HG03575 (cell line): Measurements from ENCODE around the gene MMP24.
"Not testable (repeated sequence)": the region's sequence is repeated elsewhere in the genome, so short reads cannot be mapped to it uniquely, and the experiment has no call there.

Source experiments
- ATAC-seq: cut with Tn5 transposase; IDR thresholded peaks from one replicate; pipeline ENCODE4 v1.9.1; 2021; ENCODE audit not compliant: unreplicated experiment, insufficient number of reproducible peaks, low FRiP score; ENCODE audit errors: extremely low read depth

MMP24 gene

GRCh38 chr20:35252037-35252461, 25.6 kb downstream of the MMP24 start:
- ATAC-seq = no peak

DNA sequence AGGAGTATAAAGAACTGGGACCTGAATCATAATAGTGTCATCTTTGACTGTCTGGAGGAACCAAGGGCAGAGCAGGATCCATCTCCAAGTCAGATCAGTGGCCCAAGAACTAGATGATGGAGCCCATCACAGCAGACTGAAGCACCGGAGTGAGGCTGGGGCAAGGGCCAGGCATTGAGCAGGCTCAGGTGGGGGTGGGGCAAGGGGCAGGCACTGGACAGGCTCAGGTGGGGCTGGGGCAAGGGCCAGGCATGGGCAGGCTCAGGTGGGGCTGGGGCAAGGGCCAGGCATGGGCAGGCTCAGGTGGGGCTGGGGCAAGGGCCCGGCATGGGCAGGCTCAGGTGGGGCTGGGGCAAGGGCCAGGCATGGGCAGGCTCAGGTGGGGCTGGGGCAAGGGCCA, 26.1 kb downstream of the MMP24 start:
- ATAC-seq = not testable (repeated sequence)

DNA sequence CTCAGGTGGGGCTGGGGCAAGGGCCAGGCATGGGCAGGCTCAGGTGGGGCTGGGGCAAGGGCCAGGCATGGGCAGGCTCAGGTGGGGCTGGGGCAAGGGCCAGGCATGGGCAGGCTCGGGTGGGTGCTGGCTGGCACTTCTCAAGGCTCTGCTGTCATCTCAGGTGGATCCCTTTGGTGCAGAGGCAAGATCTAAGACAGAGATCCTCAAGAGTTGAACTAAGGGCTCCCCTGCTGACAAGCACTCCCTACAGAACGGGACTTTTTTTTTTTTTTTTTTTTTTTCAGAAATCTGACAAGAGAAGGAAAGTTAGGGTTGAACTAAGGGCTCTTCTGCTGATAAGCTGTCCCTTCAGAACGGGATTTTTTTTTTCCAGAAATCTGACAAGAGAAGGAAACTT, 26.5 kb downstream of the MMP24 start:
- no peak for ATAC-seq

DNA sequence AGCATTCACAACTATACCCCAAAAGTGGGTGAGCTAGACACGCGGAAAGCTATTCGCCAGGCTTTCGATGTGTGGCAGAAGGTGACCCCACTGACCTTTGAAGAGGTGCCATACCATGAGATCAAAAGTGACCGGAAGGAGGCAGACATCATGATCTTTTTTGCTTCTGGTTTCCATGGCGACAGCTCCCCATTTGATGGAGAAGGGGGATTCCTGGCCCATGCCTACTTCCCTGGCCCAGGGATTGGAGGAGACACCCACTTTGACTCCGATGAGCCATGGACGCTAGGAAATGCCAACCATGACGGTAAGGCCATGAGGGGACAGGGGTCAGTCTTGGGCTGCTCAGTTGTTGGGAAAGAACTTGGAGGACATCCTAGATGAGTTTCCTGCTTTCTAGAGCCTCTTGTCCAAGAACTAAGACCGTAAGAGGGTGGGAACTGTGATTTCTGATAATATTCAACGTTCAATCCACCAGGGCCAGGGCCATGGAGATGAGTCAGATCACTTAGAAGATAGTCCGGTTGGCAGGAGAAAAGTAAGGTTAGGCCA, 28.0 kb downstream of the MMP24 start:
- ATAC-seq = no peak

DNA sequence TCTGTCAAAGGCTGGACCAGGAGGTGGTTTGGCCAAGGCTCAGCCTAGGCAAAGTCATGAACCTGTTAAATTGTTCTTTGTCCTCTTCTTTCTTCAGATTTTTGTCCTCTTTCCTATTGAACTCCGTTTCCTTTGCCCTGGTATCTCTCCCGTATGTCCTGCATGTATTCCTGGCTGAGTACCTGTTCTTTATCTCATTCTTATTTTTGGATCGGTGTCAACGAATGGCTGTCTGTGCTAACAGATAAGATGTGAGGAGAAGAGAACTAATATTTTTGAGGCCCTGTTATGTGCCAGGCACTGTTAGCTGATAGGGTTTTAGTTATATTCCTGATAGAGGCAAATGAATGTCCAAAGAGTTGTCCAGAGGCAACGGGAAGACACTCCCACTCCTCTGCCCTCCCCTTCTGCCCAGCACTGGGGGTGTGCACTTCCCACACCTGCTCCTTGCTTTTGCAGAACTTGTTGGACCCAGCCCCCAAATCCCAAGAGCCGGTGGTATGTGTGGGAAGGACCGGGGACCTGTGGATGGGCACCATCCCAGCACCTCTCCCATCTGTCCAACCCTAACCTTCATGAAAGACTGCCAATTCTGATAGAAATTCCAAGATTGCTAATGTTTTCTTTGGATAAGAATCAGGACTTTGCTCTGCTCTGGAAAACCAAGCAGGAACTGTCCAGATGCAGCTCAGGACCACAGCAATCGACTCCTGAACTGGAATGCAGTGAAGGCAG, 30.9 kb downstream of the MMP24 start:
- ATAC-seq = no peak

DNA sequence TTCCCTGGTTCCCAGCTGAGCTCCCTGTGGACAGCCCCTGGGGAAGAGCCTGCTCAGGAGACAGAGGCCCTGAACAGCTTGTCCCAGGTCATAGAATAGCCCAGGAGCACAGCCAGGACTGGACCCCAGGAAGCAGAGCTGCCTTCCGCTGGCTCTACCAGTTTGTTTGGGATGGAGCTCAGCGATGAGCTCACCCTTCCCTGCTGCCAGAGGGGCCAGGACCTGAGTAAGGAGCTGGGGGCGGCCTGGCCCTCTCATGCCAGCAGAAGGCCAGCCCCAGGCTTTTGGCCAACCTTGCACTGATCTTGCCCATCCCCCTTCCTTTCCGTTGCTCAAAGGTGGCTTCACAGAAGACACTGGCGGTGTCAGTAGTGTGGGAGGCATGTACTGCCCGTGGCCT, 33.9 kb downstream of the MMP24 start:
- no peak for ATAC-seq

DNA sequence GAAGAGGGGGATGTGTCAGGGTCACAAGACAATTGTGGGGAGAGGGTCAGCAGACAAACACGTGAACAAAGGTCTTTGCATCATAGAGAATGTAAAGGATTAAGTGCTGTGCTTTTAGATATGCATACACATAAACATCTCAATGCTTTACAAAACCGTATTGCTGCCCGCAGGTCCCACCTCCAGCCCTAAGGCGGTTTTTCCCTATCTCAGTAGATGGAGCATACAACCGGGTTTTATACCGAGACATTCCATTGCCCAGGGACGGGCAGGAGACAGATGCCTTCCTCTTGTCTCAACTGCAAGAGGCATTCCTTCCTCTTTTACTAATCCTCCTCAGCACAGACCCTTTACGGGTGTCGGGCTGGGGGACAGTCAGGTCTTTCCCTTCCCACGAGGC, 35.8 kb downstream of the MMP24 start:
- not testable (repeated sequence) for ATAC-seq

GRCh38 chr20:35262731-35263531, 36.4 kb downstream of the MMP24 start:
- ATAC-seq = not testable (repeated sequence)

GRCh38 chr20:35263532-35264341, 37.2 kb downstream of the MMP24 start:
- no peak for ATAC-seq

- no peak for ATAC-seq
Observed at GRCh38 chr20:35264755-35265154, 38.3 kb downstream of the MMP24 start.

- ATAC-seq = no peak
Observed at GRCh38 chr20:35267092-35267491, 40.6 kb downstream of the MMP24 start.

DNA sequence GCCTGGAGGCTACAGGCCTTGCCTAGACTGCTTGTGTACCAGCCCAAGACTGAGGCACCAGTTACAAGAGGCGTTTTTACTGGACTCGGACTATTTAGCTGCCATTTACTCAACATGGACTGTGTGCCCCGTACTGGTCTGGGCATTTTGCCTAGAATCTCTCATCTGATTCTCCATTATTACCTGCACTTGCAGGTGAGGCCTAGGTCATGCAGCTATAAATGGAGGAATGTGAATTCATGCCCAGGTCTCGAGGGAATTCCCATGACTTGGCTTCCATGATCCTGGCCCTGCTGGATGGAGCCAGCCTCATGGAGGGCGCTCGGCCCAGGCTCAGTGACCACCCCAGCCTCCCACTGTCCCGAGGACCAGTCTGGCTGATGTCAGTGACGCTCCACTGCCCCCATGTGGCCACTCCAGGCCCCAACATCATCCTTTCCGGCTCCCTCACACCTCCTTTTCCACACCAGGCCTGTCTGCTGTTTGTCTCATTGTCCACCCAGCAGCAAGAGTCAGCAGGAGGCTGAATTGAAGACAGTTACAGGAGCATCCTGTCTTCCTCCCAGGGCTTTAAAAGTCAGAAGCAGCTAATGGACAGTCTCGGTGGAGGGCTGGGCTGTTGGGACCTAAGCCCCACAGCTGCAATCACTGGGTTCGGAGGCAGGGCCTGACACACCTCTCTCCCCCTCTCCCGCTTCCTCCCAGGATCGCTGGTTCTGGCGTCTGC, 42.7 kb downstream of the MMP24 start:
- ATAC-seq = no peak

GRCh38 chr20:35270021-35270902, 43.8 kb downstream of the MMP24 start:
- ATAC-seq = no peak

- no peak for ATAC-seq
Observed at GRCh38 chr20:35271073-35271882, 44.8 kb downstream of the MMP24 start.

GRCh38 chr20:35271904-35272303, 45.4 kb downstream of the MMP24 start:
- no peak for ATAC-seq

- no peak for ATAC-seq
Observed at GRCh38 chr20:35273449-35274171, 47.1 kb downstream of the MMP24 start.
